ENCODE measurements around the gene PTPRM. TPM values are rescaled to one million over a fixed set of nuclear protein-coding genes. Genes with fewer than 3 reads are reported as not detected.

Gene PTPRM
- total and polyA plus RNA-seq, 12 donors = 31.7 to 116 (median 61.2) TPM

GRCh38 chr18:8262221-8262620, 695.1 kb downstream of the PTPRM start:
- Histone ChIP-seq H3K4me3 (no peak overlapping the region), H3K4me1 (replicated peaks in 1 of 2) (peaks cover 0 to 2% of the 10 kb centered on the region in 2 donors), H3K27me3 (no peaks in the 10 kb centered on the region), H3K27ac (no peak overlapping the region), H3K9me3 (replicated peaks in 1 of 3) (no peaks in the 10 kb centered on the region), H3K36me3 (replicated peaks in 1 of 2) (no peaks in the 10 kb centered on the region)
- no peak for DNase-seq
- TF ChIP-seq POLR2A (IDR thresholded peaks at IDR 0.05) = no peak
- TF ChIP-seq CTCF (IDR thresholded peaks at IDR 0.05) = no peak
- intact Hi-C loops (cut with DNase I) = no loop called here
- 85 to 90% (median 86%) methylated on average over 6 of the region's 6 CpGs for WGBS, 4 donors

DNA sequence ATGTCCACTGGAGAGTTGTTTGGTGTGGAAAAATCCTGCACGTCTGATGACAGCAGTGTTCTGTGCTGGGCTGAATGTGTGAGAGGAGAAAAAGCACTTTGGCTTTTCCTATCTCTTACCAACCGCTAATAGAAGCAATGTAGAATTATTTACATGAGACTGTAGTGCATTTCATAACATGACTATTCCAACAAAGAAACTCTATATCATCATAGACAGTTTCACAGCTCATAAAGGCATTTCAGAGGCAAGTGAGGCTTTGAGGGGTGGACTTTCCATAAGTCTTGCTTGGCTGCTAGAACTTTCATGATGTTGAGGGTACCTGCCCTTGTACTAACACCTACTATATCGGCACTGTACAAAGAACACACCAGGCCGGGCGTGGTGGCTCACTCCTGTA, 697.0 kb downstream of the PTPRM start:
- Histone ChIP-seq H3K36me3 (replicated peaks in 1 of 2) (no peaks in the 10 kb centered on the region), H3K4me3 (no peak overlapping the region), H3K27me3 (no peaks in the 10 kb centered on the region), H3K4me1 (replicated peaks in 1 of 2) (peaks cover 0 to 2% of the 10 kb centered on the region in 2 donors), H3K27ac (no peak overlapping the region), H3K9me3 (replicated peaks in 1 of 3) (no peaks in the 10 kb centered on the region)
- TF ChIP-seq POLR2A (IDR thresholded peaks at IDR 0.05) = no peak
- TF ChIP-seq CTCF (IDR thresholded peaks at IDR 0.05) = no peak
- 92 to 96% (median 94%) methylated on average over 5 of the region's 5 CpGs for WGBS, 4 donors
- intact Hi-C loops (cut with DNase I) = no loop called here
- no peak for DNase-seq

DNA sequence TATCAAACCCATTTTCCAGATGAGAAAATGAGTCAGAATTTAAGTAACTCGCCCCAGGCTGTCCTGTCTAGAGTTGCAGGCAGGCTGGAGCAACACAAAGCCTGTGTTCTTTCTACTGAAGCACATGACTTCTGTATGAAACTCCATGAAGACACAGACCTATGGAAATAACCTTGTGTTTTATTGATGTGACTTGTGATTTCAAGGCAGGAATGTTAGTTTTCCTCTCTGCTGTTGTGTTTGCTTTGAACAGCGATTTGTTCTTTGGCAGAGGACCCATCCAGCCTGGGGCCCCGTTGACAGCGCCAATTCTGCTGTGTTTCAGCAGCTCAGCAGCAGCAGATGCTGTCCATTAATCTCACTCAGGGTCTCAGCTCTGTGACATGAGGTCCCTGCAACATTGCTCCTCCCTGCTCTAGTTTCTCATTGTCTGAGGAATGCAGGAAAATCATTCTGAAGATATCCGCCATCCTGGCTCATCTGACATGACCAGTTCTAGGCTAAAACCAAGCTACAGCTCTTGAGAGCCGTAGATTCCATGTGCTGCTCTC, 697.8 kb downstream of the PTPRM start:
- TF ChIP-seq POLR2A (IDR thresholded peaks at IDR 0.05) = no peak
- TF ChIP-seq CTCF (IDR thresholded peaks at IDR 0.05) = no peak
- no peaks in the 10 kb centered on the region for H3K9me3 ChIP-seq (replicated peaks in 1 of 3)
- no peaks in the 10 kb centered on the region for H3K27me3 ChIP-seq
- peaks cover 0 to 2% of the 10 kb centered on the region in 2 donors for H3K4me1 ChIP-seq (replicated peaks in 1 of 2)
- WGBS, 4 donors = 56 to 65% (median 62%) methylated on average over 6 of the region's 6 CpGs
- intact Hi-C loops (cut with DNase I) = no loop called here
- H3K36me3 ChIP-seq (replicated peaks in 1 of 2) = no peaks in the 10 kb centered on the region
- no peak overlapping the region for H3K4me3 ChIP-seq
- no peak overlapping the region for H3K27ac ChIP-seq
- no peak for DNase-seq

- intact Hi-C loops (cut with DNase I) = no loop called here
- no peak for TF ChIP-seq POLR2A (IDR thresholded peaks at IDR 0.05)
- TF ChIP-seq CTCF (IDR thresholded peaks at IDR 0.05) = no peak
- Histone ChIP-seq H3K4me1 (replicated peaks in 1 of 2) (no peaks in the 10 kb centered on the region), H3K36me3 (replicated peaks in 1 of 2) (no peaks in the 10 kb centered on the region), H3K27ac (no peak overlapping the region), H3K27me3 (no peaks in the 10 kb centered on the region), H3K4me3 (no peak overlapping the region), H3K9me3 (replicated peaks in 1 of 3) (no peaks in the 10 kb centered on the region)
- DNase-seq = no peak
These were observed 705.1 kb downstream of the PTPRM start for GRCh38 chr18:8272254-8272653.
